GM12801 (cell line): ENCODE data around the gene MEST.

Experiments used
- CTCF ChIP-seq: IDR thresholded peaks from one replicate; pipeline ENCODE4 v1.5.1; 2011; ENCODE audit warnings: control low read depth; ENCODE audit not compliant: insufficient read length; ENCODE audit errors: extremely low read depth

Gene MEST

GRCh38 chr7:130515315-130516040 lies 23.6 kb downstream of the MEST start:
- TF ChIP-seq CTCF = no peak

GRCh38 chr7:130521258-130521951 lies 29.5 kb downstream of the MEST start:
- no peak for TF ChIP-seq CTCF

GRCh38 chr7:130524628-130525027 lies 32.7 kb downstream of the MEST start:
- TF ChIP-seq CTCF = no peak

GRCh38 chr7:130529417-130529816 lies 37.5 kb downstream of the MEST start:
- TF ChIP-seq CTCF = no peak

- TF ChIP-seq CTCF = no peak
These were observed 51.7 kb downstream of the MEST start for GRCh38 chr7:130543487-130544010.

GRCh38 chr7:130544356-130544755 lies 52.5 kb downstream of the MEST start:
- TF ChIP-seq CTCF = no peak

GRCh38 chr7:130553398-130554029 lies 61.6 kb downstream of the MEST start:
- no peak for TF ChIP-seq CTCF
